H54 (cell line): ENCODE results near the gene AOC1.

Experiments used
- DNase-seq: peaks from one replicate; pipeline ENCODE4 v3.0.0; 2011; ENCODE audit warnings: low spot score, mixed read lengths; ENCODE audit not compliant: insufficient read length
- FAIRE-seq: peaks from 3 replicates; lab custom pipeline; 2011; peaks lifted over from hg19 to GRCh38; lab: Jason Lieb, UNC
- POLR2A ChIP-seq: IDR thresholded peaks from 2 replicates; pipeline ENCODE4 v1.6.1; 2011; ENCODE audit warnings: low read depth, mild to moderate bottlenecking, low read length

AOC1 gene

DNA sequence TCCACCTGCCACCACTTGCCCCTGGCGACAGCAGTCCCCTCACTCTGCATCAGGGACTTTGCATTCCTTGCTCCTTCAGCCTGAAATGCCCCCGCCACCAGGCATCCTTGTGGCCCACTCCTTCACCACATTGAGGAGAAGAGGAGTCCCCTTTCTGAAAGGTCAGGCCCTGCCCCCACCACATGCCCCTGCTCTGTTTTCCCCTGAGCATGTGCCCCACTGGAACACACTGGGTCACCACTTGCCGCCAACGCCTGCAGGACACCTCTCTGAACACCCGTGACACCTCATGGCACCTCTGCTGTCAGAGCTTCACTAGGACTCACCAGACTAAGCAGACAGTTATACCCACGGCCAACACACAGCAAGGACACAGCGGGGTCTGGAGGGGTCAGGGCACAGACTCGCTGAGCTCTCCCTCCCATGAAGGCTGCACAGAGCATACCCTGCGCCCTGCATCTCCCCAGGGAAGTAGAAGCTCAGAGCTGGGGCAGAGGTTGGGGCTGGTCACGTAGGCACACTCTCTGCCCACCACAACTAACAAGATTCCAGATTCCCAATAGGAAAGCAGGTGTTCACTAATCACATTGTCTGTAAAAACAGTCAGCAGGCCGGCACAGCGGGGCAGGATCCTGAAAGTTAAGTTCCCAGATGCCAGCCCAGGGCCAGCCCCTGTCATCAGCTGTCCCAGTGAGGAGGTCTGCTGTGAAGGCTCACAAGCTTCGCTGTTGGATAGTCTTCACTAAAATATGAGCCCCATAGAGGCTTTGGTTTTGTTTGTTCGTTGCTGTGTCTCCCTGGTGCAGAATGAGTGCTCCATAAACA lies 5.8 kb upstream of the AOC1 start:
- no peak for TF ChIP-seq POLR2A
- FAIRE-seq = no peak
- no peak for DNase-seq

DNA sequence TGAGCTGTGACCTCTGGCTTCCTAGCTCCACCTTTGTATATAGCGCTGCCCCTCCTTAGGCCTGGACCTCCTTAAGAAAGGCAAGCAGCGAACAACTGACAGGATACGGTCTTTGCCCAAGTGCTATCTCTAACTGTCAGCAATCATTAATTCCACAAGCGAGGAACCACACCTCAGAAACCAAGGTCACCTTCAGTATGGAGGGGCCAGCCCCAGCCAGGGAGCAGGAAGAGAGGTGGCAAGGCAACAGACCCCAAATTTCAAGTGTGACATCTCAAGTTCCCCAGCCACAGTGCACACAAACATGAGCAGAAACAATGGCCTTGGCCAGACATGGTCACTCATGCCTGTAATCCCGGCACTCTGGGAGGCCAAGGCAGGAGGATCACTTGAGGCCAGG lies 4.8 kb upstream of the AOC1 start:
- DNase-seq = no peak
- FAIRE-seq = no peak
- TF ChIP-seq POLR2A = no peak

DNA sequence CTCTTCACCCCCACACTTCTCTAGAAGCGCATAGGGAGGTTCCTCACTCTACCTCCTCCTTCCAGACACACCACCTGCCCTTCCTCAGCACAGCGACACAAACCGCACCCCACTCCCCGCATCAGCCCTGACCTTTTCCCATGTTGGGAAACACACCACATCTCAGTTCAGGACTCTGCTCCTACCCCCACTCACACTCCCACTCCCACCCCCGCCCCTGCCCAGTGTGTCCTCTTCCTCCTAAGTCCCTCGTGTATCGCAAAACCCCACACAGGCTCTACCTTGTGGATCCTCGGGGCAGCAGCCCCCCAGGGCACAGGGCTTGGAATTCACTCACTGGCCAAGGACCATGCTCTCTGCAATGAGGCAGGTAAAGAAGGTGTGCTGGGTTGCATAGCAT lies 4.2 kb upstream of the AOC1 start:
- FAIRE-seq (no peak), DNase-seq (no peak)
- no peak for TF ChIP-seq POLR2A

DNA sequence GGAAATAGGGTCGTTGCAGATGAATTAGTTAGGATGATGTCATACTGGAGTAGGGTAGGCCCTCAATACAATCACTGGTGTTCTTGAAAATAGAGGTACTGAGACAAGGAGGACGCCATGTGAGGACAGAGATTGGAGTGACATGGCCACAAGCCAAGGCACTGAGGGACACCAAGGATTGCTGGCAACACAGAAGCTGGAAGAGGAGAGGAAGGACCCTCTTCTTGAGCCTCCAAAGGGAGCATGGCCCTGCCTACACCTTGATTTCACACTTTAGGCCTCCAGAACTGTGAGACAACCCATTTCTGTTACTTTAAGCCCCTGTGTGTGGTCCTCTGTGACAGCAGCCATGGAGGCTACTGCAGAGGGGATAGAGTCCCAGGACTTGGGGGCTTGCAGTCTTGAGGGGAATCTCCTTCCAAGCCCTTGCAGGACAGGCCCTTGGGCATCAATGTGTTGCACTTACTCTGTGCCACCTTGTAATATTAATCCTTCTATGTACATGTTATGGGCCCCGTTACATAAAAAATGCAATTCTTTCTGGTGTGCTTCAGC lies 3.7 kb upstream of the AOC1 start:
- DNase-seq = no peak
- FAIRE-seq = no peak
- no peak for TF ChIP-seq POLR2A

- DNase-seq = no peak
- TF ChIP-seq POLR2A = no peak
- no peak for FAIRE-seq
Observed at GRCh38 chr7:150849204-150849775, 3.0 kb upstream of the AOC1 start.

GRCh38 chr7:150850273-150850672 lies 2.0 kb upstream of the AOC1 start:
- DNase-seq = no peak
- no peak for TF ChIP-seq POLR2A
- no peak for FAIRE-seq

GRCh38 chr7:150851492-150852370 lies 586 bp upstream of the AOC1 start:
- DNase-seq (no peak), FAIRE-seq (no peak)
- TF ChIP-seq POLR2A = no peak

- no peak for TF ChIP-seq POLR2A
- DNase-seq (no peak), FAIRE-seq (no peak)
Observed at GRCh38 chr7:150854066-150855000, 2.0 kb downstream of the AOC1 start.

DNA sequence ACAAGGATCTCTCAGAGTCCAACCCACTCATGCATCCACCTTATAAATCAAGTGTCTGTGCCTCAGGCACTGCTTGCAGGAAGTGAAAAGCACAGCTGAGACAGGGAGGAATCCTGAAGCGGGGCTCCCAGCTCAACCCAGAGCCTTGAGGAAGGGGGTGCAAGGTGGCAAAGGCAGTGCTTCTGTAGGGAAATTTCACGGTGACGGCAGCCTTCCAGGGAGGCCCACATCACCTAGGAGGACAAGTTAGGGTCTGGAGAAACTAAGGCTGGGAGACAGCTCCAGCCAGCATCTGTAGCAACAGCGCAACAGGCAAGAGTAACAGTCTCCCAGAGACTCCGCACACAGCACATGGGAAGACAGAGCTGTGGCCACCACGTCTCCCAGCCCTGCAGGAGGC lies 2.7 kb downstream of the AOC1 start:
- no peak for DNase-seq
- no peak for FAIRE-seq
- TF ChIP-seq POLR2A = no peak

DNA sequence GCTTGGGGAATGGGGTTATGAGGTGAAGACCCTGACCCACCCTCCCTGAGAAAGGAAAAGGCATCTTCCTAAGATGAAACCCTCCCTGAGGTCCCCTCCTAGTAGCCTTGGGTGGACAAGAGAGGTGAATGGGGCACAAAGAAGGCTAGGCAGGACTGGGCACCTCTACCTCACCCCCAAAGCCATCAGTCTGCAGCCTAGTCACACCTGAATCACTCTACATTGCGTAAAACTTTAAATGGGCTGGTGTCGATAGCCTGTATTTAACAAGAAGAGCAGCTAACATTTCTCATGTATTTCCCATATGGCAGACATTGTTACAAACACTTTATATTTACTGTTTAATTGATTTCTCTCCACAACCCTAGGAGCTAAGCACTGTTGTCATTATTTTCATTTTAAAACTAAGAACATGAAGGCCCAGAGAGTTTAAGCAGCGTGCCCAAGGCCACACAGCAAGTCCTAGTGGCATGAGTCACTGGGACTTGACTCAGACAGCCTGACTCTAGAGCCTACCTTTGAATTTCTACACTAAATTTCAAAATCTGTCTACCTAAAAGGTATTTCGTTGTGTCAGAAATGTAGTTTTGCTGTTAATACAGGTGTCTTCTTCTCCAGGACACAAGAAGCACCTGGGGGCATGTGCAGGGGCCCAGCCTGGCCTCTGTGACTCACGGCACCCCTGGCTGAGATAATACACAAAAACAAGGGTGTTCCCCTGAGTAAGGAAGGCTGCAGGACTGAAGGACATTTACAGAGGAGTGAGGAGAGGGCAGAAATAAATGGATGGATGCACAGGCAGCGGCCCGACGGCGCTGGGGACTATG lies 3.4 kb downstream of the AOC1 start:
- no peak for FAIRE-seq
- DNase-seq = no peak
- TF ChIP-seq POLR2A = no peak

- no peak for TF ChIP-seq POLR2A
- FAIRE-seq (no peak), DNase-seq (no peak)
Observed at GRCh38 chr7:150856303-150857275, 4.3 kb downstream of the AOC1 start.
